WTC11 (cell line): Measurements from ENCODE around the gene PROSER3.

Experiments
- ESRRA ChIP-seq: sonication (generic); formaldehyde crosslinking; IDR thresholded peaks from 2 replicates; pipeline ENCODE4 v1.8.1; 2022; ENCODE audit warnings: mild to moderate bottlenecking, missing genetic modification reagents, borderline replicate concordance
- GTF2I ChIP-seq: fragments of 250-450 bp; sonication (Bioruptor Pico); conservative IDR thresholded peaks from 2 replicates; pipeline ENCODE4 v1.4.0; 2021; ENCODE audit warnings: mild to moderate bottlenecking
- ZNF138 ChIP-seq: sonication (generic); formaldehyde crosslinking; conservative IDR thresholded peaks from 2 replicates; pipeline ENCODE4 v1.8.1; 2022; ENCODE audit warnings: mild to moderate bottlenecking, moderate library complexity, missing genetic modification reagents
- TF ChIP-seq, protein P1 (sequence below): fragments of 200-600 bp; IDR thresholded peaks from 2 replicates; pipeline ENCODE4 v1.8.0; 2022; ENCODE audit warnings: antibody characterized with exemption

DNA sequence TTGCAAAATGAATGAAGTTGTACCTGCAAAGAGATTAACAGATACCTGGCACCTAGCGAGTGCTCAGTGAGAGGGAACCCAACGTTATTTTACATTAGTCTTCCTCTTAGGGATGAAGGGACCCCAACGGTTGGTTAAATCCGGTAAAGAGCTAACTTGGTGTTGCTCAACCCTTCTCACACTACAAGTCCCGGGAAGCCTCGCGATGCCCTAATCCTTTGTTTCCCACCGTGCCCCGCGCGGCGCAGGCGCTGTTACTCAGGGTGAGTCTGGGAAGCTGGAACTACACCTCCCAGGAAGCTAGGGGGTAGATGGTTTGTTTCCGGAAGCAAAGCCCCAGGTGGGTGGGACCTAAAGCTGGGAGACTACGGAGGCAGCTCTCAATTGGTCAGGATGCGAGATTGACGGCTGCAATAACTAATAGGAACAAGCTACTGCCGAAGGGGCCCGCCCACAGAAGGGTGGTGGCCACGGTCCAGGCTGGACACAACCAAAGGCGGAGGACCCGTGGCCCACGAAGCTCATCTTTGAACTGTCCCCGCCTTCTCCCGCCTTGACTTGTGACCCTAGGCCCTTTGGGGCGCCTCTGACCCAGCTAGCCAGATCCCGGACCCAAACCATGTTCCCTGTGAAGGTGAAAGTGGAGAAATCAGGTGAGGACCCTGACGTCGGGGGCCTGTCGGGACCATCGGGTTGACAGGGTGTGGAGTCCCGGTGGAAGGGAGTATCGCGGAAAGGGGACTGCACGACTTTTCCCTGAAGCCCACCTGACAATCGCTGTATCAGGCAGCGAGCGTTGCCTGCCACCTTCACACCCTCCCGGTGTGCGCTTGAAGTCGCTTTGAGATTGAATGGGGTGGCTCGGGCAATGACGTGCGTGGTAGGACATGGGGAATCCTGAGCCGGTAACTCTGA is 9.6 kb upstream of the PROSER3 start, which contains the start of gene LIN37:
- TF ChIP-seq, protein P1, sequence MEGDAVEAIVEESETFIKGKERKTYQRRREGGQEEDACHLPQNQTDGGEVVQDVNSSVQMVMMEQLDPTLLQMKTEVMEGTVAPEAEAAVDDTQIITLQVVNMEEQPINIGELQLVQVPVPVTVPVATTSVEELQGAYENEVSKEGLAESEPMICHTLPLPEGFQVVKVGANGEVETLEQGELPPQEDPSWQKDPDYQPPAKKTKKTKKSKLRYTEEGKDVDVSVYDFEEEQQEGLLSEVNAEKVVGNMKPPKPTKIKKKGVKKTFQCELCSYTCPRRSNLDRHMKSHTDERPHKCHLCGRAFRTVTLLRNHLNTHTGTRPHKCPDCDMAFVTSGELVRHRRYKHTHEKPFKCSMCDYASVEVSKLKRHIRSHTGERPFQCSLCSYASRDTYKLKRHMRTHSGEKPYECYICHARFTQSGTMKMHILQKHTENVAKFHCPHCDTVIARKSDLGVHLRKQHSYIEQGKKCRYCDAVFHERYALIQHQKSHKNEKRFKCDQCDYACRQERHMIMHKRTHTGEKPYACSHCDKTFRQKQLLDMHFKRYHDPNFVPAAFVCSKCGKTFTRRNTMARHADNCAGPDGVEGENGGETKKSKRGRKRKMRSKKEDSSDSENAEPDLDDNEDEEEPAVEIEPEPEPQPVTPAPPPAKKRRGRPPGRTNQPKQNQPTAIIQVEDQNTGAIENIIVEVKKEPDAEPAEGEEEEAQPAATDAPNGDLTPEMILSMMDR: no peak
- TF ChIP-seq ESRRA (CRISPR knock-in tag): no peak
- TF ChIP-seq ZNF138 (CRISPR knock-in tag): no peak
- TF ChIP-seq GTF2I (CRISPR knock-in tag): no peak
